Measurements from ENCODE around the gene ZNF418. TPM values are rescaled to one million over a fixed set of nuclear protein-coding genes. Genes with fewer than 3 reads are reported as not detected.

Gene ZNF418
- total and polyA plus RNA-seq, 2 of the 8 experiments (the other 6 are each of a cell fraction or from before 2014, with no cell fraction given) = 10.5 to 18.8 TPM

DNA sequence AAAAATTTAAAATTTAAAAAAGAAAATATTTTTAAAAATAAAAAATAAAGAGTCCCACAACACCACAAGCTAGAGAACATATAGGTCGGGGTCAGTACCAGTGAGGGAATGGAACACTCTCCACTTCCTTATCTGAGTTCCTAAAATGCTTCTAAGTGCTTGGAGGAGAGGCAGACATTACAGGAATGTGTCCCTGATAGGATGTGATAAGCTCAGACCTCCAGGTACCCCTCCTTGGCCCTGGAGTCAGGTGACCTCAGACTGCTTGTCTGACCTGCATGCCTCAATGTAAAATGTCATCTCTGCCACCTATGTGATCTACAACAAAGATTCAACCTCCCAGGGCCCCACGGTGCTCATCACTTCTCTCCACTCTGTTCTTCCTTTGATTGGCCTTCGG is 49.2 kb downstream of the ZNF418 start:
- H2BK15ac ChIP-seq (ENCODE audit: low read length) = no peak overlapping the region
- peaks cover 0 to 26% (median 12%) of the 10 kb centered on the region in 4 experiments; a peak in 5 of 8 replicates for H3K36me3 ChIP-seq (ENCODE audit: control insufficient read depth in 2 of 4, insufficient read depth in 4 of 4, low read length in 3 of 4)
- no peak overlapping the region for H3K27ac ChIP-seq (ENCODE audit: low read depth, low read length)
- H3K14ac ChIP-seq (ENCODE audit: insufficient read length) = no peak overlapping the region
- FAIRE-seq (no peak), DNase-seq (ENCODE audit: low read depth in 1 of 2, low spot score in 2 of 2) (no peak)
- no peak overlapping the region for H3K4ac ChIP-seq (replicated peaks; ENCODE audit: insufficient read length, low read depth, low read length)
- H2AK5ac ChIP-seq (ENCODE audit: low read depth, low read length) = no peak overlapping the region
- no peaks in the 10 kb centered on the region for H3K9me3 ChIP-seq (ENCODE audit: insufficient read depth in 2 of 2, low read depth in 1 of 2, low read length in 1 of 2)
- H3K56ac ChIP-seq (replicated peaks; ENCODE audit: insufficient read length, low read depth, low read length) = no peak overlapping the region
- no peaks in the 10 kb centered on the region for H3K79me1 ChIP-seq (ENCODE audit: low read depth, low read length)
- TF ChIP-seq, protein P1, sequence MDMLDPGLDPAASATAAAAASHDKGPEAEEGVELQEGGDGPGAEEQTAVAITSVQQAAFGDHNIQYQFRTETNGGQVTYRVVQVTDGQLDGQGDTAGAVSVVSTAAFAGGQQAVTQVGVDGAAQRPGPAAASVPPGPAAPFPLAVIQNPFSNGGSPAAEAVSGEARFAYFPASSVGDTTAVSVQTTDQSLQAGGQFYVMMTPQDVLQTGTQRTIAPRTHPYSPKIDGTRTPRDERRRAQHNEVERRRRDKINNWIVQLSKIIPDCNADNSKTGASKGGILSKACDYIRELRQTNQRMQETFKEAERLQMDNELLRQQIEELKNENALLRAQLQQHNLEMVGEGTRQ (IDR thresholded peaks at IDR 0.05; ENCODE audit: low read length) = no peak
- TF ChIP-seq POLR2AphosphoS5 (IDR thresholded peaks at IDR 0.05; ENCODE audit: low read depth, low read length) (peak; percentile 39; the same call in 1 of the 2 replicates), BRCA1 (IDR thresholded peaks at IDR 0.05; ENCODE audit: low read depth, low read length) (no peak), POLR2A (IDR thresholded peaks at IDR 0.05; ENCODE audit: control extremely low read depth in 1 of 2, low read depth in 2 of 2, low read length in 2 of 2) (peak in 1 of 2 experiments; percentile 42; a peak in 1 of 3 replicates)
- CTCF ChIA-PET (ENCODE audit: partially characterized antibody) = no interaction called here
- peak overlapping the region; percentile 3; the same call in 1 of the 2 replicates for H2BK5ac ChIP-seq (ENCODE audit: low read depth, low read length)
- H3K18ac ChIP-seq (ENCODE audit: extremely low read depth, low read length) = no peak overlapping the region
- H4K5ac ChIP-seq (ENCODE audit: insufficient read length, low read depth, low read length) = peak overlapping the region; percentile 45
- no peaks in the 10 kb centered on the region for H3K27me3 ChIP-seq (replicated peaks in 1 of 4; ENCODE audit: control insufficient read depth in 3 of 4, extremely low read depth in 1 of 4, insufficient read depth in 3 of 4, low read length in 3 of 4)
- no peak overlapping the region for H4K91ac ChIP-seq (replicated peaks; ENCODE audit: insufficient read length, low read length)
- WGBS, 2 experiments (ENCODE audit: extremely low coverage in 1 of 2, insufficient coverage in 1 of 2, insufficient read length in 1 of 2, insufficient replicate concordance in 2 of 2, low coverage in 1 of 2, low lambda C conversion rate in 2 of 2, missing lambda C conversion rate in 1 of 2) = 78% methylated on average over 3 of the region's 3 CpGs; no CpG with 5 or more reads in 1 of the 2 experiments
- H2BK20ac ChIP-seq (ENCODE audit: low read length) = no peak overlapping the region
- peaks cover 7 to 10% of the 10 kb centered on the region in 2 experiments for H4K20me1 ChIP-seq (replicated peaks in 1 of 2; ENCODE audit: control insufficient read depth in 1 of 2, insufficient read depth in 2 of 2, low read length in 2 of 2)
- H2BK120ac ChIP-seq (replicated peaks; ENCODE audit: low read depth, low read length) = no peak overlapping the region
- POLR2A ChIA-PET (ENCODE audit: partially characterized antibody) = interaction anchor here (0.6 to 11.1 kb wide), 8 partner anchors 9 to 469 kb away, joined by 3 to 103 read pairs (median 16); partner anchors contain the start of gene ZNF587
- no peak overlapping the region for H3K23ac ChIP-seq (ENCODE audit: insufficient read length)
- no peak overlapping the region for H2AFZ ChIP-seq (ENCODE audit: low read length)
- H3K4me1 ChIP-seq (replicated peaks in 1 of 4; ENCODE audit: control insufficient read depth in 3 of 4, insufficient read depth in 4 of 4, low read length in 3 of 4) = peaks cover 3 to 18% (median 10%) of the 10 kb centered on the region in 4 experiments; a peak in 6 of 7 replicates
- H2BK12ac ChIP-seq (ENCODE audit: low read depth, low read length) = no peak overlapping the region
- H3K9ac ChIP-seq (replicated peaks in 1 of 4; ENCODE audit: extremely low read depth in 1 of 4, low read depth in 3 of 4, low read length in 3 of 4) = peak overlapping the region in 1 of 4 experiments; percentile 16; a peak in 2 of 7 replicates
- H3K23me2 ChIP-seq (ENCODE audit: low read depth, low read length) = peaks cover 3% of the 10 kb centered on the region; the same call in 1 of the 2 replicates
- peak overlapping the region; percentile 64 to 79 for H3K4me2 ChIP-seq (ENCODE audit: insufficient read depth in 1 of 2, low read depth in 2 of 2, low read length in 2 of 2)
- no peak overlapping the region for H4K8ac ChIP-seq (ENCODE audit: extremely low read depth, insufficient read depth, low read length)
- H3K79me2 ChIP-seq (ENCODE audit: control insufficient read depth in 1 of 2, insufficient read depth in 2 of 2, low read length in 2 of 2) = peaks cover 45 to 65% of the 10 kb centered on the region in 2 experiments
- peak overlapping the region; percentile 89 to 97 (median 96); a peak in 4 of 8 replicates for H3K4me3 ChIP-seq (ENCODE audit: extremely low read depth in 1 of 4, insufficient read depth in 2 of 4, low read depth in 3 of 4, low read length in 4 of 4)
